A673 (cell line): Measurements from ENCODE around the gene TNRC6A. TPM values are rescaled to one million over a fixed set of nuclear protein-coding genes. Genes with fewer than 3 reads are reported as not detected.

Experiments used
- BruUV-seq: library from RNA; stranded (reverse); fragments of 400-500 nt; replicated peaks from 2 replicates; lab custom pipeline; 2021; lab: Mats Ljungman, UMichigan
- CTCF ChIA-PET: fragments of 300-600 bp; sonication (Branson Sonifier 250); formaldehyde crosslinking; loops from one replicate; lab custom pipeline; 2022; ENCODE audit warnings: antibody characterized with exemption; lab: Charles Lee
- POLR2A ChIA-PET: fragments of 300-600 bp; sonication (Branson Sonifier 250); formaldehyde crosslinking; loops from one replicate; lab custom pipeline; 2022; ENCODE audit warnings: antibody characterized with exemption; ENCODE audit not compliant: low non-redundant PET; lab: Charles Lee
- DNase-seq: peaks from one replicate; pipeline ENCODE4 v3.0.0-alpha.2; 2015; ENCODE audit warnings: low spot score
- H3K27ac ChIP-seq: fragments of 200-600 bp; sonication (generic); 2 replicates; pipeline ENCODE4 v1.5.1; 2016; ENCODE audit warnings: mixed run types, low read depth, mild to moderate bottlenecking, mixed read lengths, antibody characterized with exemption, low read length; ENCODE audit not compliant: poor library complexity, severe bottlenecking
- H3K27me3 ChIP-seq: fragments of 200-600 bp; sonication (generic); replicated peaks from 2 replicates; pipeline ENCODE4 v1.6.1; 2017; ENCODE audit warnings: mixed run types, low read depth, mild to moderate bottlenecking, mixed read lengths, antibody characterized with exemption, low read length; ENCODE audit not compliant: insufficient read depth, poor library complexity
- H3K36me3 ChIP-seq: fragments of 200-600 bp; sonication (generic); 2 replicates; pipeline ENCODE4 v1.6.1; 2016; ENCODE audit warnings: mixed run types, mild to moderate bottlenecking, mixed read lengths, antibody characterized with exemption, low read length; ENCODE audit not compliant: insufficient read depth, poor library complexity, severe bottlenecking
- H3K4me1 ChIP-seq: fragments of 200-600 bp; sonication (generic); 2 replicates; pipeline ENCODE4 v1.6.1; 2017; ENCODE audit warnings: mixed run types, mild to moderate bottlenecking, mixed read lengths, antibody characterized with exemption, low read length; ENCODE audit not compliant: insufficient read depth, poor library complexity, severe bottlenecking
- H3K4me3 ChIP-seq: fragments of 200-600 bp; sonication (generic); 2 replicates; pipeline ENCODE4 v1.5.1; 2016; ENCODE audit warnings: low read depth, mixed run types, mild to moderate bottlenecking, mixed read lengths, low read length; ENCODE audit not compliant: poor library complexity, severe bottlenecking
- H3K9me3 ChIP-seq: fragments of 200-600 bp; sonication (generic); 2 replicates; pipeline ENCODE4 v1.6.1; 2016; ENCODE audit warnings: mixed run types, low read depth, mild to moderate bottlenecking, mixed read lengths, antibody characterized with exemption, low read length; ENCODE audit not compliant: poor library complexity, severe bottlenecking
- EZH2 ChIP-seq: fragments of 200-600 bp; sonication (generic); IDR thresholded peaks from 2 replicates; pipeline ENCODE4 v1.6.1; 2017; ENCODE audit warnings: borderline replicate concordance, low read depth, mild to moderate bottlenecking, mixed read lengths, antibody characterized with exemption, low read length; ENCODE audit not compliant: poor library complexity, severe bottlenecking
- intact Hi-C: fragments of 100-400 bp; cut with micrococcal nuclease; formaldehyde crosslinking; loops from one replicate; pipeline ENCODE4 v1.10.0; 2022; ENCODE audit not compliant: unreplicated experiment
- total RNA-seq: library from RNA; stranded (reverse); gene quantifications from 2 replicates; pipeline ENCODE4 v1.2.3, GENCODE V29; 2021
- TF ChIP-seq, protein P1 (sequence below): fragments of 300-800, 200-600 bp; sonication (generic); conservative IDR thresholded peaks from 2 replicates; pipeline ENCODE4 v1.5.1; 2017; ENCODE audit warnings: low read depth, mild to moderate bottlenecking, antibody characterized with exemption, low read length, moderate library complexity, mixed read lengths

The TNRC6A gene
- total RNA-seq, 1 experiment from 2014 or later, result 90.8 TPM

DNA sequence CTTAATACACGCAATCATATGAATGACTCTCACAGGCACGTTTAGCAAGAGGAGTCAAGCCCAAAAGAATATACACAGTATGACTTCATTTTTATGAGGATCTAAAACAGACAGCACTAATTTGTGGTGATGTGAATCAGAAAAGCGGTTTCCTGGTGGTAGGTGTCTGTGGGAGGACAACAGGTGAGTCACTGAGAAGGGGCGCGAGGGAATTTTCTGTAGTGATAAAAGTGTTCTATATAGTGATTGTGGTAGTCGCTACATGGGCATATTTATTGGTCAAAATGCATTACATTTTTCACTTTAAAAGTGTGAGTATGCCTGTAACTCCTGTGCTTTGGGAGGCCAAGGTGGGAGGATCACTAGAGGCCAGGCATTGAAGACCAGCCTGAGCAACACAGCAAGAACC, 7.6 kb upstream of the TNRC6A start:
- no peak overlapping the region for H3K27ac ChIP-seq
- no peaks in the 10 kb centered on the region for H3K9me3 ChIP-seq
- ChIA-PET CTCF (no interaction called here), POLR2A (no interaction called here)
- intact Hi-C loops, result no loop called here
- no peaks in the 10 kb centered on the region for H3K27me3 ChIP-seq
- no peak for TF ChIP-seq EZH2
- TF ChIP-seq, protein P1, sequence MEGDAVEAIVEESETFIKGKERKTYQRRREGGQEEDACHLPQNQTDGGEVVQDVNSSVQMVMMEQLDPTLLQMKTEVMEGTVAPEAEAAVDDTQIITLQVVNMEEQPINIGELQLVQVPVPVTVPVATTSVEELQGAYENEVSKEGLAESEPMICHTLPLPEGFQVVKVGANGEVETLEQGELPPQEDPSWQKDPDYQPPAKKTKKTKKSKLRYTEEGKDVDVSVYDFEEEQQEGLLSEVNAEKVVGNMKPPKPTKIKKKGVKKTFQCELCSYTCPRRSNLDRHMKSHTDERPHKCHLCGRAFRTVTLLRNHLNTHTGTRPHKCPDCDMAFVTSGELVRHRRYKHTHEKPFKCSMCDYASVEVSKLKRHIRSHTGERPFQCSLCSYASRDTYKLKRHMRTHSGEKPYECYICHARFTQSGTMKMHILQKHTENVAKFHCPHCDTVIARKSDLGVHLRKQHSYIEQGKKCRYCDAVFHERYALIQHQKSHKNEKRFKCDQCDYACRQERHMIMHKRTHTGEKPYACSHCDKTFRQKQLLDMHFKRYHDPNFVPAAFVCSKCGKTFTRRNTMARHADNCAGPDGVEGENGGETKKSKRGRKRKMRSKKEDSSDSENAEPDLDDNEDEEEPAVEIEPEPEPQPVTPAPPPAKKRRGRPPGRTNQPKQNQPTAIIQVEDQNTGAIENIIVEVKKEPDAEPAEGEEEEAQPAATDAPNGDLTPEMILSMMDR, result no peak
- H3K4me3 ChIP-seq, result no peak overlapping the region
- no TSS peak for BruUV-seq
- DNase-seq, result no peak
- no peaks in the 10 kb centered on the region for H3K36me3 ChIP-seq
- H3K4me1 ChIP-seq, result no peaks in the 10 kb centered on the region

DNA sequence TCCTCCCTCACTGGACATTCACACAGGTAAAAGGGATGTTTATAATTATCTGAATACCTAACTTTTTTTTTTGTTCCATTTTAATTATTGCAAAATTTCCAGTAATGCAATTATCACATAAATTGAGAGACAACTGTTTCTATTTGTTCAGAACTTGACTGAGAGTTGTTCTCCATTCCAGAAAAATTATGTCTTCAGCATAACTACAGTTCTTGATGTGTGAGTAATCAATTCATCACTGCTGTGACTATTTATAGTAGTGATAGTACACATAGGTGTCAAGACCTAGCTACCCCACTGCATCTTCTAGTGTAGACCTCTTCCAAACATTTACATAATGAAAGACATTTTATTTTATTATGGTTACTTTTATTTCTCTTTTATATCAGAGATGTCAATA, 5.8 kb upstream of the TNRC6A start:
- POLR2A ChIA-PET, result no interaction called here
- DNase-seq, result no peak

DNA sequence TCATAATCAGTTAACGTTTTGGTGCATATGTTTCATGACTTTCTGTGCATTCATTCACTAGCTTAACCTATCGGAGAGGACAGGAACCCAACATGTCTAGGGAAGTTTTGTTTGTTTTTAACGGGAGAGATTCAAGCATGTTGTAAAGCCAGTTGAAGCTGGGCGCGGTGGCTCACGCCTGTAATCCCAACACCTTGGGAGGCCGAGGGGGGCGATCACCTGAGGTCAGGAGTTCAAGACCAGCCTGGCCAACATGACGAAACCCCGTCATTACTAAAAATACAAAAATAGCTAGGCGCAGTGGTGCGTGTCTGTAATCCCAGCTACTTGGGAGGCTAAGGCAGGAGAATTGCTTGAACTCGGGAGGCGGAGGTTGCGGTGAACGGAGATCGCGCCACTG, 1.4 kb upstream of the TNRC6A start:
- CTCF ChIA-PET, result no interaction called here
- BruUV-seq, result no TSS peak
- TF ChIP-seq, protein P1, result no peak
- Histone ChIP-seq H3K4me3 (no peak overlapping the region), H3K4me1 (peaks cover 13% of the 10 kb centered on the region), H3K36me3 (peaks cover 10% of the 10 kb centered on the region), H3K9me3 (no peaks in the 10 kb centered on the region), H3K27me3 (no peaks in the 10 kb centered on the region), H3K27ac (no peak overlapping the region)
- POLR2A ChIA-PET, result no interaction called here
- no peak for DNase-seq
- intact Hi-C loops, result no loop called here

More for the DNA sequence above, 5.8 kb upstream of the TNRC6A start:
- CTCF ChIA-PET, result no interaction called here
- Histone ChIP-seq H3K9me3 (no peaks in the 10 kb centered on the region), H3K4me1 (no peaks in the 10 kb centered on the region), H3K27ac (no peak overlapping the region), H3K4me3 (no peak overlapping the region), H3K27me3 (no peaks in the 10 kb centered on the region), H3K36me3 (no peaks in the 10 kb centered on the region)
- no peak for TF ChIP-seq EZH2
- TF ChIP-seq, protein P1, result no peak
- intact Hi-C loops, result no loop called here
- BruUV-seq, result no TSS peak
